GM21529 (cell line): Measurements from ENCODE around the gene CALHM2.

ENCODE experiments used
- ATAC-seq: cut with Tn5 transposase; IDR thresholded peaks from one replicate; pipeline ENCODE4 v1.9.1; 2021; ENCODE audit not compliant: unreplicated experiment

The CALHM2 gene

GRCh38 chr10:103451091-103451813, 918 bp downstream of the CALHM2 start:
- ATAC-seq: no peak

DNA sequence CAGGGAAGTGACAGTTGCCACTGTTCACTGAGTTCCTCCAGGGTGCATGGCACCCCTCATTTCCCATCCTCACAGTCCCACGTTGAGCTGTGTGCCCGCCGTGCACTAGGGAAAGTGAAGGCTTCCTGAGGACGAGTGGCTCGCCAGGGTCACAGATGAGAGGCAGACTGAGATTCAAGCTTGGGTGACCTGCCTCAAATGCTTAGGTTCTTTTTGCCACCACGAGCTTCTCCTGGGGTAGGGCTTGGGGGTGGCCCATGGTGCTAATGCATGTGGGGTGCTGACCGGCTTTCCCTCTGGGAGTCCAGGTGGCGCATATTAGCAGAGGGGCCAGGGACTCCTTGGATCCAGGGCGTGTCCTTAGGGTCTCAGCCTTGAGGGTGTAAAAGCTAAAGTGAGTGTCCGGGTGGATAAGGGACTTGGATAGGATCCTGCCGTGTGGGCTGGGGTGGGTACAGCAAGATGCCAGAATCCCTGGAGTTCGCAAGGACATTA, 1.9 kb downstream of the CALHM2 start:
- no peak for ATAC-seq

DNA sequence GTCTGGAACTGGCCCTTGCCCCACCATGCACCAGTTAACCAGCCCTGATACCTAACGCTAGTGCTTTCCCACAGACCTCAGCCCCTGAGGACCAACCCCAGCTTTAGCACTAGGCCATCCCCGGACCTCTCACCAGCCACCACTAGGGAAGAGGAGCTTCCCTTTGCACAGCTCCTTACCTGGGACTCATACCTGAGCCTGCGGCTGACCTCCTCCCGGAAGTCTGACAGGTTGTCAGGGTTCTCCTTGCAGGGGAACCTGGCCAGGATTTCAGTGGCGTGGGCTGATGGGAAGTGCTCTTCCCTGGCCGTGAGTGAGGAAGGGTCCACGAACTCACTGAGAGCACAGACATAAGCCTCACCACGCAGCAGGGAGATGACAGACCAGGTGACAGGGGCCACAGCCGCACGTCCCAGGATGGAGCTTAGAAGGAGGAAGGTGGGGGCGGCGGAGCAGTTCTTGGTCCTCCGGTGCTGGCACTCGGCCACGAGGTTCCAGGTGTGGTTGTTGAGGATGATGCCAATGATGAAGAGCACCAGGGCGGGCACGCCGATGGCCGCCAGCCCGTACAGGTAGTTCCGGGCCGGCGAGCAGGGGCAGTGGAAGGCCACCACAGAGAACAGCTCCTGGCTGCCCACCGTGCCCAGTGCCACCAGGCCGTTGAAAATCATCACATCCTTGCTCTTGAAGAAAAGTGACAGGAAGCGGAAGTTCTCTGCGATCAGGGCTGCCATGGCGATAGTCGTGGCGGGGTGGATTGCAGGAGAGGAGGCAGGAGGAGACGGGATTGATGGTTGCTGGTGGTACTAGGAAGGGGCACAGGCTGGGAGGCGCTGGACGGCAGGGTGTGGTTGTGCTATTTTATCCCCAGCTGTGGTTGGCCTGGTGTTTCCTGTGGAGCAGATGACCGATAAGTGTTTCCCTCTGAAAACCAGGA, 2.7 kb downstream of the CALHM2 start:
- ATAC-seq: no peak

DNA sequence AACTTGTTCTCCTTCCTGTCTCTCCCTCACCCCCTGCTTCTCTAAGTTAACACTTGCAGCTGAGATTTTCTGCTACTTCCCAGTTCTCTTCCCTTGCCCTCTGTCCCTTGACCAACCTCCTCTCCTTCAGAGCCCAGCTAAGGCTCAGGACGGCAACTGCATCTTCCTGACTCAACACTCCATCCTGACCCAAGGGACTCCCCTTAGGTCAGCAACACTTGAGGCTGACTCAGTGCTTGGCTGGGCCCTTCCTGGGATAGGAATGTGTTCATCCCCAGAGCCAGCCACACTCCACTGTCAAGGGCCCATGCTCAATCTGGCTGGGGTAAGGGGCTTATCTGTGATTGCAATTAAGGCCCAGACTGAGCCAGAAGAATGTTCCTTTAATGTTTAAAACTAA, 3.4 kb downstream of the CALHM2 start:
- ATAC-seq: no peak

GRCh38 chr10:103447187-103447586, 5.0 kb downstream of the CALHM2 start:
- ATAC-seq: no peak

DNA sequence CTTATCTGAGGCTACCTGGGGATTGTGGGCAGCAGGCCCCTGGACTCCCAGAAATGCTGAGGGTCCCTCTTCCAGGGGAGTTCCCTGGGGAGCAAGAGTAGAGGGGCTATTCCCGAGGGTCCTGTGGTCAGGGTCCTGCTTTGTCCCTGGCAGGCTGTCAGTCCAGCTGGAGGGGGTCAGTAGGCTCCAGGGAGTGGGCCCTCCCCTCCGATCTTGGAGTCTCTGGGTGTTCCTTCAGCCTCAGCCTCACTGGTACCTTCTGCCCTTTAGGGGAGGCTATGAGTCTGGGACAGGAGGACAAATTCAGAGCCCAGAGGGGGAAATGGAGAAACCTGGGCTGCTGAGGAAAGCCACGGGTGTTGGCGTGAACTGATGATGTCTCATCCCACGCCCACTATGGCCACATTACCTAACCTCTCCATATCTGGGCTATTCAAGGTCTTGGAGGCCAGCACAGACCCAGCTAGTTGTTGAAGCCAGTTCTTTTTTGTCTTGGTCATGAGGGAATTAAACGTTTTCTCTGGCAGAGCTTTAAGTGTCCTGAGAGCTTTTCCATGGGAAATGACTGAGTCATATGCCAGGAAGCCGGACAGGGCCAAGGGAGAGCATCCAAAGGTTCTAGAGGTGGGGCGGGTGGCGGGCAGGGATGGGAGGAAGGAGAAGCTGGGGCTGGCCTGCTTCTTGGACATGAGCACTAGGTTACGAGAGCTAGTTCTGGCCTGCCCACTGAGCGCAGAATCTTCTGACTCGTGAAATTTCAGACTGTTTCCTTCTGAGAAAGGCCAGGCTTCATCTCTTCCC, 6.2 kb downstream of the CALHM2 start:
- no peak for ATAC-seq

DNA sequence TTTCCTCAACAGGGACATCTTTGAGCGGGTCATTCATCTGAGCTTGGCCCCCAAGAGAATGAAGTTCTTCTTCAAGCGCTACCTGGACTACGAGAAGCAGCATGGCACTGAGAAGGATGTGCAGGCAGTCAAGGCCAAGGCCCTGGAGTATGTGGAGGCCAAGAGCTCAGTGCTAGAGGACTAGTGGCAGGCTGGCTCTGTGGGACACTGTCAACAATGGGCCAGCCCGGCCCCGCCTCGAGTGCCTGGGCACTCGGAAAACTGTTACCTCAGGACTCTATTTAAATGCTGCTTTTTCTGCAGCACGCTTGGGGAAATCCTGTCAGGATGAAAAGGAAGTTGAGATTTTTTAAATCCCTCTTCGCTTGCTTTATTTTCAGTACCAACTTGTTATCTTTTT, 6.8 kb downstream of the CALHM2 start:
- ATAC-seq: no peak

DNA sequence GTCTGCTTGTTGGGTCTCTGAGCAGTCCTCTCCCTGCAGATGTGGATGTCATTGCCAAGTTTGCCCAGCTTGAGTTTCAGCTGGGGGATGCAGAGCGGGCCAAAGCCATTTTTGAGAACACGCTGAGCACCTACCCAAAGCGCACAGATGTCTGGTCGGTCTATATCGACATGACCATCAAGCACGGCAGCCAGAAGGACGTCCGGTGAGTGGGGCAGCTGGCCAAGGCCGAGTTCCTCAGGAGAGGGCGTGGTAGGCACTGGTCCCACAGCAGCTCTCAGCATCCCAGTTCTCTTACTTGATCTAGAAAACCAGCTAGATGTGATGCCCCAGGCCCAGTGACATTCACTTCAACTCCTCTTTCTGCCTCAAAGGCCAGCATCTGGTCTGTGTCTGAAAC, 7.7 kb downstream of the CALHM2 start:
- no peak for ATAC-seq

- no peak for ATAC-seq
Measured at GRCh38 chr10:103443475-103444185, 8.5 kb downstream of the CALHM2 start.

GRCh38 chr10:103442031-103442461, 10.1 kb downstream of the CALHM2 start:
- no peak for ATAC-seq

GRCh38 chr10:103441611-103442010, 10.6 kb downstream of the CALHM2 start:
- no peak for ATAC-seq

- ATAC-seq: no peak
Measured at GRCh38 chr10:103441206-103441605, 11.0 kb downstream of the CALHM2 start.

DNA sequence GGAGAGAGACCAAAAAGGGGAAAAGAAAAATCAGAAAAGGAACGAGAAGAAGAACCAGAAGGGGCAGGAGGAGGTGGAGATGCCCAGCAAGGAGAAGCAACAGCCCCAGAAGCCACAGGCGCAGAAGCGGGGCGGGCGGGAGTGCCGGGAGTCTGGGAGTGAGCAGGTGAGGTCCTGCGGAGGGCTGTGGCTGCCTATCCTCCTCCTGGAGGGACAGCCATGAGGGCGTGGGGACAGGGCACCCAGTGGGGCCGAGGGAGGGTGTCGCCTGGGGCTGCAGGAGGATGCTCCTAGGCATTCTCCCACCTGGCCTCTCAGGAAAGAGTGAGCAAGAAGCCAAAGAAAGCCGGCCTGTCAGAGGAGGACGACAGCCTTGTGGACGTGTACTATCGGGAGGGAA, 11.8 kb downstream of the CALHM2 start:
- ATAC-seq: no peak

DNA sequence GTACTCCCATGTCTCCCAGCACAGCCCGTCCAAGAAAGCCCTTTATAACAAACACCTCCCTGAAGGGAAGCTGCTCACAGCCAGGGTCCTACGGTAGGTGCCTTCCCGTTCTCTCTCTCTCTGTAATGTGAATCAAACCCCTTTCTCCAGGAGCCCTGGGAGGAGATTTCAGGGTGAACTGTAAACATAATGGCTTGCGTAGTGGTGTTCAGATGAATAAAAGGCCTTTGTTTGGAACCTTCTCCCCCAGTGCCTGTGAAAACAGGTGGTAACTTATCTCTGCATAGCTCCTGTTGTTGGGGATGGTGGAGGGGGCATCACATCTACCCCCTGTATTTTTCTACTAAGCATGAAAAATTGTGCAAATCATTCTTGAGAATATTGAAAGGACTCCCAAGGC, 12.4 kb downstream of the CALHM2 start:
- ATAC-seq: no peak

GRCh38 chr10:103433858-103434257, 18.3 kb downstream of the CALHM2 start:
- no peak for ATAC-seq

GRCh38 chr10:103431902-103432301, 20.3 kb downstream of the CALHM2 start:
- no peak for ATAC-seq

GRCh38 chr10:103429647-103430046, 22.5 kb downstream of the CALHM2 start:
- no peak for ATAC-seq

DNA sequence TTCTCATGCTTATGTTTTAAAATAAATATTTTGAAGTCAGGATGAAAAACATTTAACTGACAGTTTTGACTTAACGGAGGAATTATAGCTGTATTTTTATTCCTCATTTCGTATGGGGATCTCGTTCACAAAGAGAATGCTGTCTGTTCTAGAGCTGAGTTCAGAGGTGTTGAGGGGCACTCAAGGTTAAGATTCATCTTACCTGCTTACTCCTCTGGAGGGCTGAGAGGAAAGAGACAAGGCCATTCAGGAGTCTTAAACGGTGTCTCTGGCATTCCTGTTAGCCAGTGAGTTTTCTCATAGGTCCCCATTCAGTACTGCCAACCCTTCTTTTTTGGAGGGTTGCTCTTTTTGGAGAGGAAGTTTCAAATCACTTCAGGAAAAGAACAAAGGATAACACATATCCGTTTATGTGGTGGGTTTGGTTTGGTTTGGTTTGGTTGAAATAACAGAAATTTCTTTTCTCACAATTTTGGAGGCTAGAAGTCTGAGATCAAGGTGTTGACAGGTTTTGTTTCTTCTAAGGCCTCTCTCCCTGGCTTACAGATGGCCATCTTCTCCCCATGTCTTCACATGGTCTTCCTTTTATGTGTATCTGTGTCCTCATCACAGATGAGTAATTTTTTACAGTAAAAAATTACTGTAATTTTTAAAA, 23.1 kb downstream of the CALHM2 start:
- ATAC-seq: no peak

GRCh38 chr10:103427866-103428265, 24.3 kb downstream of the CALHM2 start:
- no peak for ATAC-seq

DNA sequence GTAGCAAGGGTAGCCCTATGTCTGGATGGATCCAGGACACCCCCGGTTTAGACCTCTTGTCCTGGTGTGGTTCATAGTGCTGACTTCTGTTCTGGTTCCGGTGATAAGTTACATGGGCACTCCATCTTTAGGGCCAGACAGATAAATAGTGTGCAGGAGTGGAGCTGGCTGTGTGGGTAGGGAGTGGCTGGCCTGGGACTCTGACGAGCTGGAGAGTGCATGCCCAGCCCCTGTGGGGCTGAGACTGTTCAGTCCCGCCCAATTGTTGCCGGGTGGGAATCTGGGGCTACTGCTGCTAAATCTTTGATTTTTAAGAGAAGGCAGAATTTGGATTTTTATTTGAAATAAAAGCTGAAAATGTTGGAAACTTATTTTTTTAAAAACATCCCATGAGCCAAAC, 28.4 kb downstream of the CALHM2 start:
- ATAC-seq: no peak
